Measurements from ENCODE around the gene CD109. TPM values are rescaled to one million over a fixed set of nuclear protein-coding genes. Genes with fewer than 3 reads are reported as not detected.
"Not testable (repeated sequence)": the region's sequence is repeated elsewhere in the genome, so short reads cannot be mapped to it uniquely, and the experiment has no call there.

The CD109 gene
- total and polyA plus RNA-seq, 2 experiments from 2014 or later = 1.5 to 2.1 TPM

DNA sequence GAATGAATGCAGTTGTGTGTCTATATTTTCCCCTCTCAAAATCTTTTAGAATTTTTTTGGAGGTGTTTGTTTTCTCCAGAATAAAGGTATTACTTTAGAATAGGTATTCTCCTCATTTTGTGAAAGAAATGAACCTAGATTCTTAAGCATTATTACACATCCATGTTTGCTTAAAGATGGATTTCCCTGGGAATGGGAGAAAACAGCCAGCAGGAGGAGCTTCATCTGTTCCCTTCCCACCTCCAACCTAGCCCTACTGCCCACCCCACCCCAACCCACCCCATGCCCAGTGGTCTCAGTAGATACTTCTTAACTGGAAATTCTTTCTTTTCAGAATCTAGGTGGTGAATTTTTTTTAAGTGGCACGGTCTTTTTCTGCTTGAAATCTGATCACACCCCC, 127.8 kb downstream of the CD109 start:
- no peak overlapping the region for H3K27ac ChIP-seq
- H3K4me1 ChIP-seq (ENCODE audit: low read depth) = no peaks in the 10 kb centered on the region
- TF ChIP-seq, protein P1, sequence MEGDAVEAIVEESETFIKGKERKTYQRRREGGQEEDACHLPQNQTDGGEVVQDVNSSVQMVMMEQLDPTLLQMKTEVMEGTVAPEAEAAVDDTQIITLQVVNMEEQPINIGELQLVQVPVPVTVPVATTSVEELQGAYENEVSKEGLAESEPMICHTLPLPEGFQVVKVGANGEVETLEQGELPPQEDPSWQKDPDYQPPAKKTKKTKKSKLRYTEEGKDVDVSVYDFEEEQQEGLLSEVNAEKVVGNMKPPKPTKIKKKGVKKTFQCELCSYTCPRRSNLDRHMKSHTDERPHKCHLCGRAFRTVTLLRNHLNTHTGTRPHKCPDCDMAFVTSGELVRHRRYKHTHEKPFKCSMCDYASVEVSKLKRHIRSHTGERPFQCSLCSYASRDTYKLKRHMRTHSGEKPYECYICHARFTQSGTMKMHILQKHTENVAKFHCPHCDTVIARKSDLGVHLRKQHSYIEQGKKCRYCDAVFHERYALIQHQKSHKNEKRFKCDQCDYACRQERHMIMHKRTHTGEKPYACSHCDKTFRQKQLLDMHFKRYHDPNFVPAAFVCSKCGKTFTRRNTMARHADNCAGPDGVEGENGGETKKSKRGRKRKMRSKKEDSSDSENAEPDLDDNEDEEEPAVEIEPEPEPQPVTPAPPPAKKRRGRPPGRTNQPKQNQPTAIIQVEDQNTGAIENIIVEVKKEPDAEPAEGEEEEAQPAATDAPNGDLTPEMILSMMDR (IDR thresholded peaks at IDR 0.05; ENCODE audit: low read depth, low read length) = no peak
- no peaks in the 10 kb centered on the region for H3K36me3 ChIP-seq
- H3K27me3 ChIP-seq = no peaks in the 10 kb centered on the region
- DNase-seq (ENCODE audit: low read depth in 1 of 2, low spot score in 1 of 2) = no peak
- H3K4me3 ChIP-seq = no peak overlapping the region
- H3K9me3 ChIP-seq (ENCODE audit: low read depth) = no peaks in the 10 kb centered on the region

DNA sequence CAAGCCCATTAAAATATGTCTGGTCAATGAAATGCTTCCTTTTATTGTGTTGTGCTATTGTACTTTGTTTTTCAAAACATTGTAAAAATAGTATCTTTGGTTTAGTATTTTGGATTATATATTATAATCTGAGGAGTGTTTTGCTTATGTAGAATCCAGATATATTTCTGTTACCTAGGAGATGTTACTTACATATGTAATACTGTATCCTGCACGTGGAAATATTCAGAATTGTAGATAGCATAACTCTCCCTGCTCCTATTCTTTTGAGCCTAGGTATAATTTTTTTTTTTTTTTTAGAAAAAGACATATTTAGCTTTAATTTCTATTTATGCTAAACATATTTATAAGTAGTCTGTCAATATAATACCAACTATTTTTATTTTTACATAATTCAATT, 130.6 kb downstream of the CD109 start:
- TF ChIP-seq, protein P1 (IDR thresholded peaks at IDR 0.05; ENCODE audit: low read depth, low read length) = no peak
- Histone ChIP-seq H3K4me3 (no peak overlapping the region), H3K9me3 (ENCODE audit: low read depth) (no peaks in the 10 kb centered on the region), H3K27ac (no peak overlapping the region), H3K27me3 (no peaks in the 10 kb centered on the region), H3K36me3 (no peaks in the 10 kb centered on the region), H3K4me1 (ENCODE audit: low read depth) (no peaks in the 10 kb centered on the region)
- DNase-seq (ENCODE audit: low read depth in 1 of 2, low spot score in 1 of 2) = no peak

DNA sequence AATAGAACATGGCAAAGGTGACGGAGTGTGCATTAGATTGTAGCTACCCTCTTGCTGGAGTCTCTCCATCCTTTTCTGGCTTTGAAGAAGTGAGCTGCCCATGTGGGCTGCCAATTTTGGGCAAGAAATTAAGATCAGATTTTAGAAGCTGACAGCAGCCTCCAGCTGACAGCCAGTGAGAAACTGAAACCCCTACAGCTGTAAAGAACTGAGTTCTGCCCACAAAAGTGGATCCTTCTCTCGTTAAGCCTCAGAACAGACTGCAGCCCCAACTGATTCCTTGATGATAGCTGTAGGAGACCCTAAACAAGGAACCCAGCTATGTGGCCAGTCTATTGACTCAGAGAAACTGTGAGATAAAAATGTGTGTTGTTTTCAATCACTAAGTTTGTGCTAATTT, 134.1 kb downstream of the CD109 start:
- no peak for DNase-seq (ENCODE audit: low read depth in 1 of 2, low spot score in 1 of 2)
- TF ChIP-seq, protein P1 (IDR thresholded peaks at IDR 0.05; ENCODE audit: low read depth, low read length) = no peak
- no peak overlapping the region for H3K4me3 ChIP-seq
- no peaks in the 10 kb centered on the region for H3K4me1 ChIP-seq (ENCODE audit: low read depth)
- H3K9me3 ChIP-seq (ENCODE audit: low read depth) = no peaks in the 10 kb centered on the region
- no peaks in the 10 kb centered on the region for H3K27me3 ChIP-seq
- no peak overlapping the region for H3K27ac ChIP-seq
- H3K36me3 ChIP-seq = no peaks in the 10 kb centered on the region

DNA sequence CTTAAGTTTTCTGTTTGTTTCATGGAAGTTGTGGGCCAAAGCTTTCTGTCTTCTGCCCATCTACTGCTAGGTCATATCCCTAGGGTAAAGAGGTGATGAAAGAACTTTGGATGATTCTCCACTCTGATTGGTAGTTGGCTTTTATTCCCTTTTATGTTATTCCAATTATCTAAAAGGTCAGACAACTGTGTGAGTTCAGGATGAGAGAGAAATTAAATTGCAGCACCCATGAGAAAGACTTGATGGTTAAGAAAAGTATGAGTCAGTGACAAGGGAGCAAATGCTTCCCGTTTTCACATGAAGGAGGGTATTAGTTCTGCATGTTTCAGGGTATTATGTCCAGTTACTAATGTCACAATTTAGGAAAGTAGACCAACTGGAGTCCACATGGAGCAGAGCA, 136.3 kb downstream of the CD109 start:
- H3K27me3 ChIP-seq = no peaks in the 10 kb centered on the region
- H3K4me1 ChIP-seq (ENCODE audit: low read depth) = no peaks in the 10 kb centered on the region
- TF ChIP-seq, protein P1 (IDR thresholded peaks at IDR 0.05; ENCODE audit: low read depth, low read length) = no peak
- H3K27ac ChIP-seq = no peak overlapping the region
- no peaks in the 10 kb centered on the region for H3K36me3 ChIP-seq
- no peak overlapping the region for H3K4me3 ChIP-seq
- H3K9me3 ChIP-seq (ENCODE audit: low read depth) = no peaks in the 10 kb centered on the region
- DNase-seq (ENCODE audit: low read depth in 1 of 2, low spot score in 1 of 2) = peak in 1 of 2 donors; percentile 38

DNA sequence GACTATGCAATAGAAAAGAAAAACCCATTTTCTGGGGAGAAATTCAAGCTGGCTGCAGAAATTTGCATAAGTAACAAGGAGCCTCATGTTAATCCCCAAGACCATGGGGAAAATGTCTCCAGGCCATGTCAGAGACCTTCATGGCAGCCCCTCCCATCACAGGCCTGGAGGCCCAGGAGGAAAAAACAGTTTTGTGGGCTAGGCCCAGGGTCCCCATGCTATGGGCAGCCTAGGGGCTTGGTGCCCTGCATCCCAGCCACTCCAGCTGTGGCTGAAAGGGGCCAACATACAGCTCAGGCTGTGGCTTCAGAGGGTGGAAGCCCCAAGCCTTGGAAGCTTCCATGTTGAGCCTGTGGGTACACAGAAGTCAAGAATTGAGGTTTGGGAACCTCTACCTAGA, 148.7 kb downstream of the CD109 start:
- DNase-seq (ENCODE audit: low read depth in 1 of 2, low spot score in 1 of 2); H3K9me3 ChIP-seq (ENCODE audit: low read depth); H3K27ac ChIP-seq; H3K36me3 ChIP-seq; H3K4me1 ChIP-seq (ENCODE audit: low read depth); H3K4me3 ChIP-seq; H3K27me3 ChIP-seq: not testable (repeated sequence)

DNA sequence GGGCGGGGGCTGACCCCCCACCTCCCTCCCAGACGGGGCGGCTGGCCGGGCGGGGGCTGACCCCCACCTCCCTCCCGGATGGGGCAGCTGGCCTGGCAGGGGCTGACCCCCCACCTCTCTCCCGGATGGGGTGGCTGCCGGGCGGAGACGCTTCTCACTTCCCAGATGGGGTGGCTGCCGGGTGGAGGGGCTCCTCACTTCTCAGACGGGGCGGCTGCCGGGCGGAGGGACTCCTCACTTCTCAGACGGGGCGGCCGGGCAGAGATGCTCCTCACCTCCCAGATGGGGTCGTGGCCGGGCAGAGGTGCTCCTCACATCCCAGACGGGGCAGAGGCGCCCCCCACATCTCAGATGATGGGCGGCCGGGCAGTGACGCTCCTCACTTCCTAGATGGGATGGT, 155.0 kb downstream of the CD109 start:
- H3K4me3 ChIP-seq; H3K27ac ChIP-seq; H3K4me1 ChIP-seq (ENCODE audit: low read depth); H3K36me3 ChIP-seq; H3K27me3 ChIP-seq; H3K9me3 ChIP-seq (ENCODE audit: low read depth); DNase-seq (ENCODE audit: low read depth in 1 of 2, low spot score in 1 of 2): not testable (repeated sequence)

Measured in cardiac muscle cell (in vitro differentiated cells and primary cell).